ENCODE results near the gene DCLK2. TPM values are rescaled to one million over a fixed set of nuclear protein-coding genes. Genes with fewer than 3 reads are reported as not detected.

The DCLK2 gene
- total RNA-seq, 2 experiments from 2014 or later = not detected

- H3K4me3 ChIP-seq (ENCODE audit: low read depth, low read length, poor library complexity, severe bottlenecking) = no peak overlapping the region
- H2AFZ ChIP-seq (ENCODE audit: low read length) = no peak overlapping the region
- H3K4me2 ChIP-seq (ENCODE audit: low read length) = no peak overlapping the region
- no peaks in the 10 kb centered on the region for H3K4me1 ChIP-seq (ENCODE audit: insufficient read depth, low read length, poor library complexity, severe bottlenecking)
- no peaks in the 10 kb centered on the region for H3K79me2 ChIP-seq (ENCODE audit: insufficient read depth, low read depth, low read length)
- DNase-seq (ENCODE audit: low spot score) = no peak
- intact Hi-C loops (cut with micrococcal nuclease; ENCODE audit: unreplicated experiment) = no loop called here
- H4K20me1 ChIP-seq (ENCODE audit: insufficient read depth, low read length) = no peaks in the 10 kb centered on the region
- H3K27ac ChIP-seq (ENCODE audit: low read depth, low read length, poor library complexity, severe bottlenecking) = no peak overlapping the region
- no peaks in the 10 kb centered on the region for H3K36me3 ChIP-seq (ENCODE audit: insufficient read depth, low read length)
- no TSS peak for BruUV-seq (replicated peaks)
- no peaks in the 10 kb centered on the region for H3K9me2 ChIP-seq (ENCODE audit: insufficient read depth, low read length)
- ChIA-PET POLR2A (interaction anchor here (0.7 kb wide), 1 partner anchor 117 kb away, joined by 5 read pairs; no protein-coding TSS in a partner anchor), CTCF (ENCODE audit: unreplicated experiment) (no interaction called here)
- H3K9me3 ChIP-seq (ENCODE audit: low read length) = no peaks in the 10 kb centered on the region
- TF ChIP-seq EZH2phosphoT487 (IDR thresholded peaks at IDR 0.05; ENCODE audit: borderline replicate concordance, low read depth, low read length) (no peak), CTCF (conservative IDR thresholded peaks at IDR 0.05; ENCODE audit: low read length) (no peak)
These were observed 5.1 kb upstream of the DCLK2 start for GRCh38 chr4:150072906-150073714.

- no peak overlapping the region for H2AFZ ChIP-seq (ENCODE audit: low read length)
- ChIA-PET CTCF (ENCODE audit: unreplicated experiment) (no interaction called here), POLR2A (no interaction called here)
- no peaks in the 10 kb centered on the region for H3K36me3 ChIP-seq (ENCODE audit: insufficient read depth, low read length)
- no peak for DNase-seq (ENCODE audit: low spot score)
- no peaks in the 10 kb centered on the region for H3K79me2 ChIP-seq (ENCODE audit: insufficient read depth, low read depth, low read length)
- no peak for TF ChIP-seq CTCF (conservative IDR thresholded peaks at IDR 0.05; ENCODE audit: low read length)
- TF ChIP-seq EZH2phosphoT487 (IDR thresholded peaks at IDR 0.05; ENCODE audit: borderline replicate concordance, low read depth, low read length) = no peak
- H3K4me2 ChIP-seq (ENCODE audit: low read length) = no peak overlapping the region
- H3K9me2 ChIP-seq (ENCODE audit: insufficient read depth, low read length) = no peaks in the 10 kb centered on the region
- intact Hi-C loops (cut with micrococcal nuclease; ENCODE audit: unreplicated experiment) = no loop called here
- no peaks in the 10 kb centered on the region for H3K4me1 ChIP-seq (ENCODE audit: insufficient read depth, low read length, poor library complexity, severe bottlenecking)
- no peaks in the 10 kb centered on the region for H3K9me3 ChIP-seq (ENCODE audit: low read length)
- H4K20me1 ChIP-seq (ENCODE audit: insufficient read depth, low read length) = no peaks in the 10 kb centered on the region
- H3K27ac ChIP-seq (ENCODE audit: low read depth, low read length, poor library complexity, severe bottlenecking) = no peak overlapping the region
- BruUV-seq (replicated peaks) = no TSS peak
- H3K4me3 ChIP-seq (ENCODE audit: low read depth, low read length, poor library complexity, severe bottlenecking) = no peak overlapping the region
These were observed 4.2 kb upstream of the DCLK2 start for GRCh38 chr4:150074064-150074463.

- H3K9me3 ChIP-seq (ENCODE audit: low read length) = no peaks in the 10 kb centered on the region
- no peaks in the 10 kb centered on the region for H3K4me1 ChIP-seq (ENCODE audit: insufficient read depth, low read length, poor library complexity, severe bottlenecking)
- H3K4me3 ChIP-seq (ENCODE audit: low read depth, low read length, poor library complexity, severe bottlenecking) = no peak overlapping the region
- H3K36me3 ChIP-seq (ENCODE audit: insufficient read depth, low read length) = no peaks in the 10 kb centered on the region
- no peak overlapping the region for H3K4me2 ChIP-seq (ENCODE audit: low read length)
- CTCF ChIA-PET (ENCODE audit: unreplicated experiment) = no interaction called here
- no peak for DNase-seq (ENCODE audit: low spot score)
- no peaks in the 10 kb centered on the region for H4K20me1 ChIP-seq (ENCODE audit: insufficient read depth, low read length)
- intact Hi-C loops (cut with micrococcal nuclease; ENCODE audit: unreplicated experiment) = no loop called here
- POLR2A ChIA-PET = no interaction called here
- no peak for TF ChIP-seq EZH2phosphoT487 (IDR thresholded peaks at IDR 0.05; ENCODE audit: borderline replicate concordance, low read depth, low read length)
- no peak for TF ChIP-seq CTCF (conservative IDR thresholded peaks at IDR 0.05; ENCODE audit: low read length)
- H3K79me2 ChIP-seq (ENCODE audit: insufficient read depth, low read depth, low read length) = no peaks in the 10 kb centered on the region
- H2AFZ ChIP-seq (ENCODE audit: low read length) = no peak overlapping the region
- H3K27ac ChIP-seq (ENCODE audit: low read depth, low read length, poor library complexity, severe bottlenecking) = no peak overlapping the region
- H3K9me2 ChIP-seq (ENCODE audit: insufficient read depth, low read length) = no peaks in the 10 kb centered on the region
- BruUV-seq (replicated peaks) = no TSS peak
These were observed 385 bp downstream of the DCLK2 start for GRCh38 chr4:150078579-150079080.

All from OCI-LY7 (cell line).